GM12891 (cell line): Measurements from ENCODE around the gene TIE1.

Source experiments
- POLR2A ChIP-seq: IDR thresholded peaks from 2 replicates; pipeline ENCODE4 v1.6.1; 2011; ENCODE audit warnings: low read depth, low read length, control low read depth
- POLR2AphosphoS5 ChIP-seq: IDR thresholded peaks from 2 replicates; pipeline ENCODE4 v1.6.1; 2011; ENCODE audit warnings: low read depth, low read length, control low read depth
- TAF1 ChIP-seq: IDR thresholded peaks from 2 replicates; pipeline ENCODE4 v1.6.1; 2011; ENCODE audit warnings: low read depth, low read length, control low read depth

GRCh38 chr1:43316738-43317520, 16.1 kb downstream of the TIE1 start:
- TF ChIP-seq POLR2A = no peak
- TF ChIP-seq TAF1 = no peak
- TF ChIP-seq POLR2AphosphoS5 = no peak
